SH-SY5Y (cell line): ENCODE data around the gene GALNT2.
A peak's percentile ranks its signal among the peaks of the same experiment; 100 is the strongest.

Experiments used
- GATA2 ChIP-seq: IDR thresholded peaks from 2 replicates; pipeline ENCODE4 v1.6.1; 2011; ENCODE audit warnings: mild to moderate bottlenecking, low read depth, low read length
- GATA3 ChIP-seq: IDR thresholded peaks from 2 replicates; pipeline ENCODE4 v1.6.1; 2011; ENCODE audit warnings: low read depth, mild to moderate bottlenecking, low read length, moderate library complexity

GALNT2 gene

DNA sequence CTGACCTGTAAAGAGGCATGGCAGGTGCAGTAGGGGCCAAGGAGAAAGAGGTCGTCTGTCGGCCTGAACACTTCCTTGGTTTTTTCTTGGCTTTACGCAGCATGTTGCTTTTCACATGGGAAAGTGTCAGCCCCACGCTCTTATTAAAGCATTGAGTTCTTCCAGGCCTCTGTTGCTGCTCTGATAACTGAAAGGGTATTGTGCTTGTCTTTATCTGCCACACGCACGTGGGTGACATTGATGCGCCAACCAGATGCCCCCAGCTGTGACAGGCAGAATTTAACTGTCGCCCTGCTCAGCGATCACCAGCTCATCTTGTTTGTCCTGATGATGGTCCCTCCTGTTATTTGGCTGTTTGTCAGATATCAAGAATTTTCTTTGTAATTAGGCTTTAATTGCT lies 76.5 kb downstream of the GALNT2 start:
- TF ChIP-seq GATA2: peak; percentile 97
- no peak; the same call in 1 of the 2 replicates for TF ChIP-seq GATA3

DNA sequence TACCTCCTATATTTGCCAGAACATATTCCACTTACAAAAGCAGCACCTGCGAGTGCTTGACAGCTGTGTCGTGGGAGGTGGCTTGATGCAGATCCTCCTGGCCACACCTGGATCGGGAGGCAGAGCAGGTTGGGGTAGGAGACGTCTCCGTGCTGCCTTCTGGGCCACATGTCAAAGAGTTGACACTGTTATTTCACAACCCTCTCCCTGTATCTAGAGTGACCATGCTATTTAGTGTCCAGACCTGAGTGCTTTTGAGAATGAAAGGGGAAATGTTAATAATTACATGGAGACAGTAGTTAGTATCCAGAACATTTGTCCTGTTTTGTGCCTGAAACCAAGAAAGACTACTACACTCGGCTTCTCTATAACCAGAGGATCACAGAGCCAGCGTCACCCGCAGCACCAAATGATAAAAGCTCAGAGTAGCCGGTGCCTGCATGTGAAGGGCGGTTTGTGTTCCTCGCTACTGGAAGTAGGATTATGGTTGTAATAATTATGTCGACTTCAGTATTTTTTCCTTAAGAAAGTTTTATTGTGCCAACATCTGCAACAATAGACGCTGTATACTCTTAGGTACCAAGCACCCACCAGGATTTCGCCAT lies 77.1 kb downstream of the GALNT2 start:
- no peak for TF ChIP-seq GATA2
- no peak for TF ChIP-seq GATA3

DNA sequence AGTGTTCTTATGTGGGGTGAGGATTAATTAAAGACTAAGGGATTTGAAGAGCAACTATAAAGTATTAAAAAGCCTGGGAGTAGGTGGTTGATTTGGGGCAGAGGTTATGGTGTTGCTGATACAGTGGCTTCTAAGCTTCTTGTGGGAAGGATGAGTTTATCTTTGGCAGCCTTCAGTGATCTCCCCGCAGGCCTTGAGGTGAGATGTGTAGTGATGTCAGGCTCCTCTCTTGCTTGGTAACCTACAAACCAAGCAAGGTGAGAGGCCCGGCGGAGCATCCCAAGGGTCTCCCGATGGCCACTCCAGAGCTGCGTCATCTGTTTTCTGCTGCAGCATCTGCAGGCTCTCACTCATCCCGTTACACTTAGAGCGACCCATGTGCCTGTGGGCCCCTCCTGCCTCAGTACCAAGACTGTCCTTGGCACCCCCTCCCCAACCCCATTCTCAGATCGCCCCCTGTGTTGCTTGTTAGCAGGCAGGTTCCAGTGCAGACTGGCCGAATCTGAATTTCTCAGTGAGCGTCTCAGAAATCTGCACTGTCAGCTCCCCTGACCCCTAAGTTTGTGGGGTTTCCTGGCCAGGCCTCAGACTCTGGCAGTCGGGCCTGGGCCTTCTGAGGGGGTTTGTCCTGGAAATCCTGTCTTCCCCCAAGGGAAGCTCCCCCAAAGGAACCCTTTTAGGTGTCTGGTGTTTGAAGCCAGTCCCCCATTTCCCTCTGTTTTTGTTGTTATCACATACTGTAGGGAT lies 77.9 kb downstream of the GALNT2 start:
- TF ChIP-seq GATA2 (no peak), GATA3 (no peak)

- TF ChIP-seq GATA3 (no peak), GATA2 (peak; percentile 56; the same call in 1 of the 2 replicates)
Measured at GRCh38 chr1:230145505-230145899, 78.5 kb downstream of the GALNT2 start.

DNA sequence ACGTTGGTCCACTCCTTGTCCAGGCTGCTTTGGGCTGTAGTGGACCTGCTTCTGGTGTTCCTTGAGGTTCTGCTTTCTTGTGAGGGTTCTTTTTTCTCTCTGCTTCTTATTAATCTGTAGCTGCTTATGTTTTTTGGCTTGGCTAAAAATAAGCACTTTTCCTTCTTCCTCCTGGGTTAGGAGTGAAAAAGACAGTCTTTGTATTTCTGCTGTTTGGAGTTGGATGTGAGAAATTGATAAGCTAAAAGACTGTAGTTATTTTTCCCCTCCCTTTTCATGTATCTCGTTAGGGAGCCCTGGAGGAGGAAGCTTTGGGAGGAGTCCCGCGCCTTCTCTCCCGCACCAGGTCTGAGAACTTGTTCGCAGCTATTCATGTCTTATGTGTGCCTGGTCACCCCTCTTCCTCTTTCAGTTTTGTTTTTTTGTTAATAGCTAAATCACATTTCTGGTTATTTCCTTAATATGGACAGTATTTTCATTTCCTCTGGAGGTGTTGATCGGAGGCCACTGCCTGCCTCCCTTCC lies 79.0 kb downstream of the GALNT2 start:
- TF ChIP-seq GATA3: no peak
- TF ChIP-seq GATA2: no peak

- TF ChIP-seq GATA2 (no peak), GATA3 (no peak)
Measured at GRCh38 chr1:230146709-230147108, 79.7 kb downstream of the GALNT2 start.

- TF ChIP-seq GATA2 (no peak), GATA3 (no peak)
Measured at GRCh38 chr1:230147253-230148125, 80.5 kb downstream of the GALNT2 start.

DNA sequence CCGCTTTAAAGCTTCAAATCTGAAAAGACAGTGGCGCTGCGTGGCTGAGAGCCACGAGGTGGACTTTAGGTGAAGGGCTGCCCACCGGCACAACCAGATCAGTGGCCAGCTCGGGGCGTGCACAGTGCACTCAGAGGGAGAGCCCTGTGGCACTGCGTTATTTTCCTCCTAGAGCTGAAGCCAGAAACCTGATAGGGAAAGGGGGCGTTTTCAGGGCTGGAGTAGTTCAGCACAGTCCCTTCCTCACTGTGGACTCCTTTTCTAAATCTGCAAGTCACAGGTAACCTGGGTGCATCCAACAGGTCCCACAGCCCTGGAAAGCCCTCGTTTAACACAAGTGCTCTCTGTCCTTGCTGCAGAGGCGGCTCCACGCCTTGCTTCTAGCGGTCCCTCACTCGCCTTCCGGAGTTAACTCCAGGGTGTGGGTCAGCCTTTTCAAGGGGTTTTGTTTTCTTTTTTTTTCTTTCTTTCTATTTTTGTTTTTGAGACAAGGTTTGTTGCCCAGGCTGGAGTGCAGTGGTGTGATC lies 81.2 kb downstream of the GALNT2 start:
- TF ChIP-seq GATA2: no peak
- TF ChIP-seq GATA3: no peak

DNA sequence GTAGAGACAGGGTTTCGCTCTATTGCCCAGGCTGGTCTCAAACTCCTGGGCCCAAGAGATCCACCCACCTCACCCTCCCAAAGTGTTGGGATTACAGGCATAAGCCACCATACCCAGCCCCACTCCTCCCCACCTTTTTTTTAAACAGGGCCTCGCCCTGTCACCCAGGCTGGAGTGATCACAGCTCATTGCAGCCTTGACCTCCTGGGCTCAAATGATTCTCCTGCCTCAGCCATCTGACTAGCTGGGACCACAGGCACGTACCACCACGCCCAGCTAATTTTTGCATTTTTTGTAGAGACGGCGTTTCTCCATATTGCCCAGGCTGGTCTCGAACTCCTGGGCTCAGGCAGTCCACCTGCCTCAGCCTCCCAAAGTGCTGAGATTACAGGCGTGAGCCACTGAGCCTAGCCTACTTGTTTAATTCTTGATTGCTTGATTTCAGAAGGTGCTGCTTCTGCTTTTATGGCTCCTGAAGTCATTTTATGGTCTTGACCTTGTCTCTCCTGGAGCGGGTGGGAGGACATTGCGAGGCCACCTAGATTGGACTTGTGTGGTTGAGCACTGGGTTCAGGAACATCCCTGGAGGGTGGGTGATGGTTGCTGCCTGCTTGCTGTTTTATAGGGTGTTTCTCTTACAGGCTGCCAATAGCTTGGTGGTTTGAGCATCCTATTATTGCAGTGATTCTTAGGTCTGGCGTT lies 81.9 kb downstream of the GALNT2 start:
- TF ChIP-seq GATA3 (no peak), GATA2 (no peak)

GRCh38 chr1:230149751-230150584 lies 82.9 kb downstream of the GALNT2 start:
- no peak for TF ChIP-seq GATA2
- TF ChIP-seq GATA3: no peak

- TF ChIP-seq GATA2 (no peak), GATA3 (no peak)
Measured at GRCh38 chr1:230150615-230151014, 83.6 kb downstream of the GALNT2 start.

- TF ChIP-seq GATA2 (no peak), GATA3 (no peak)
Measured at GRCh38 chr1:230151924-230152468, 85.0 kb downstream of the GALNT2 start.
